HEK293T (cell line): Measurements from ENCODE around the gene ASF1B.

Experiments used
- ARNT ChIP-seq: fragments of 450-650 bp; IDR thresholded peaks from 2 replicates; pipeline ENCODE4 v1.6.1; 2017; ENCODE audit warnings: mild to moderate bottlenecking
- FOXA1 ChIP-seq: fragments of 450-650 bp; IDR thresholded peaks from 2 replicates; pipeline ENCODE4 v1.6.1; 2016; ENCODE audit warnings: mild to moderate bottlenecking
- FOXM1 ChIP-seq: fragments of 450-650 bp; IDR thresholded peaks from 2 replicates; pipeline ENCODE4 v1.6.1; 2017; ENCODE audit warnings: mild to moderate bottlenecking, borderline replicate concordance
- TARDBP ChIP-seq: fragments of 450-650 bp; IDR thresholded peaks from 2 replicates; pipeline ENCODE4 v1.6.1; 2016

GRCh38 chr19:14116918-14117578, 19.3 kb downstream of the ASF1B start:
- TF ChIP-seq TARDBP (no peak), ARNT (no peak), FOXA1 (no peak), FOXM1 (no peak)
